BJ (cell line): Measurements from ENCODE around the gene WNT3. TPM values are rescaled to one million over a fixed set of nuclear protein-coding genes. Genes with fewer than 3 reads are reported as not detected.

Source experiments
- CTCF ChIA-PET: fragments of 350-600 bp; formaldehyde crosslinking; extraction: SDS; loops from one replicate; lab custom pipeline; 2021; ENCODE audit warnings: antibody characterized with exemption, inconsistent platforms; lab: Yijun Ruan, JAX
- POLR2A ChIA-PET: fragments of 300-600 bp; sonication (Branson Sonifier 250); formaldehyde crosslinking; extraction: SDS; loops from one replicate; lab custom pipeline; 2021; ENCODE audit warnings: antibody characterized with exemption; lab: Charles Lee
- DNase-seq: peaks from one replicate; pipeline ENCODE4 v3.0.0-alpha.2; 2011; ENCODE audit warnings: low read depth
- H3K27me3 ChIP-seq: 2 replicates; pipeline ENCODE4 v1.6.0; 2011; ENCODE audit warnings: low read length; ENCODE audit not compliant: control insufficient read depth, insufficient read depth
- H3K36me3 ChIP-seq: 2 replicates; pipeline ENCODE4 v1.5.1; 2011; ENCODE audit warnings: low read length; ENCODE audit not compliant: control insufficient read depth, insufficient read depth
- H3K4me3 ChIP-seq: 2 replicates; pipeline ENCODE4 v1.5.1; 2011; ENCODE audit warnings: low read depth, mild to moderate bottlenecking, control low read depth, low read length
- CTCF ChIP-seq: IDR thresholded peaks from 2 replicates; pipeline ENCODE4 v1.5.1; 2011; ENCODE audit warnings: low read depth, mild to moderate bottlenecking, control low read depth, inconsistent platforms, low read length, moderate library complexity; ENCODE audit not compliant: insufficient read depth
- polyA plus RNA-seq: library from polyadenylated mRNA; depleted of rRNA; stranded (reverse); fragments of >200 nt; gene quantifications from 2 replicates; pipeline ENCODE4 v1.2.3, GENCODE V29; 2011

Gene WNT3
- polyA plus RNA-seq, 1 experiment, result 2.8 TPM

- H3K4me3 ChIP-seq, result no peak overlapping the region
- H3K27me3 ChIP-seq, result no peaks in the 10 kb centered on the region
- DNase-seq, result no peak
- POLR2A ChIA-PET, result no interaction called here
- no peaks in the 10 kb centered on the region for H3K36me3 ChIP-seq
- CTCF ChIA-PET, result no interaction called here
- TF ChIP-seq CTCF, result no peak
These were observed 74.1 kb downstream of the WNT3 start for GRCh38 chr17:46744441-46744840.

- no peak for TF ChIP-seq CTCF
- ChIA-PET CTCF (interaction anchor here (0.9 to 1.7 kb wide), 3 partner anchors 21 to 93 kb away, joined by 3 to 5 read pairs (median 3); no protein-coding TSS in a partner anchor), POLR2A (no interaction called here)
- H3K36me3 ChIP-seq, result no peaks in the 10 kb centered on the region
- no peaks in the 10 kb centered on the region for H3K27me3 ChIP-seq
- no peak overlapping the region for H3K4me3 ChIP-seq
- peak; percentile 41 for DNase-seq
These were observed 75.8 kb downstream of the WNT3 start for GRCh38 chr17:46742565-46743270.

DNA sequence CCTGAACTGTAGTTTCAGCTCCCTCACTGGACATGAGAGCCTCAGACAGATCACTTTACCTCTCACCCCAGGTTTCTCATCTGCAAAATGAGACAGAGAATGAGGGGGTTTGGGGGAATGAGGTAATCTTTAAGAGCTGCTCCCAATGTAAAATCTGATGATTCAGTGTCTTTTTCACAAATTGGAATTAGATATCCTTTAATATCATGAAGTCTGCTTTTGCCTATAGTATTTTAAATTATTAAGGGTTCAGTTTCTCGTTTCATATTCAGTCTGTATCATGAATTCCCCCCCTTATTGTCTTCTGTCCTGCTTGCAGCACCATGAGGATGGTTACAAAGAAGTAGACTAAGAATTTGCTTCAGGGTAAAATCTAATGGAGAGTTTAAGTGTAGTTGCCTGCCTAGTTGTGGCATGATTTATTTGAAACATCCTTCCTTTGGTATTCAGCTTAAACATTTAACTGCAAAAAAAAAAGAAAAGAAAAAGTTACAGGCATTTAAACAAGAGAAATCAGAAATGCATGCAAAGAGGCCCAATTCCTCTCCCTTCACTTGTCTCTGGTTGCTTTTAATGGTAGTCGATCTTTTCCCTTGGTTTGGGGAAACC lies 77.3 kb downstream of the WNT3 start:
- Histone ChIP-seq H3K36me3 (no peaks in the 10 kb centered on the region), H3K27me3 (no peaks in the 10 kb centered on the region), H3K4me3 (no peak overlapping the region)
- ChIA-PET CTCF (interaction anchor here (0.6 to 1.1 kb wide), 2 partner anchors 85 to 105 kb away, joined by 3 read pairs; no protein-coding TSS in a partner anchor), POLR2A (no interaction called here)
- TF ChIP-seq CTCF, result no peak
- no peak for DNase-seq

DNA sequence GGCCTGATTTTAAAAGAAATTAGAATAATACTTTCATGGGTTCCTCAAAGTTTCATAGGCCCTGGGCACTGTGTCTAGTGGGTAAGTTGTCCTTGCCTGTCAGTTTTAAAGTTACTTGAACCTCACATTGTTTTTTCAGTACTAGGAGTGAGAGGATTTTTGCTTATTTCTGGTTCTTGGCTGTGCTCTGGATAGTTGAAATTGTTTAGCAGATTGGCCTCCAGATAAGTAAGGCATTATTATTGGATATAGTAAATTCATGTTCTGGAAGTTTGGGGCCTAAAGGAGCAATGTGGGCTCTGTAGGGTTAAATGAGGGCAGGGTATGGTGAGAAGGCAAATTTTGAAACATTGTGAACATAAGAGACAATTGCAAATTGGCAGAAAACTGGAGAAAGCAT lies 78.5 kb downstream of the WNT3 start:
- Histone ChIP-seq H3K27me3 (no peaks in the 10 kb centered on the region), H3K36me3 (no peaks in the 10 kb centered on the region), H3K4me3 (no peak overlapping the region)
- ChIA-PET CTCF (no interaction called here), POLR2A (no interaction called here)
- TF ChIP-seq CTCF, result no peak
- DNase-seq, result no peak

GRCh38 chr17:46738544-46738943 lies 79.9 kb downstream of the WNT3 start:
- CTCF ChIA-PET, result interaction anchor here (1.1 kb wide), 1 partner anchor 85 kb away, joined by 3 read pairs; no protein-coding TSS in a partner anchor
- H3K36me3 ChIP-seq, result no peaks in the 10 kb centered on the region
- no peaks in the 10 kb centered on the region for H3K27me3 ChIP-seq
- H3K4me3 ChIP-seq, result no peak overlapping the region
- TF ChIP-seq CTCF, result no peak
- POLR2A ChIA-PET, result no interaction called here
- DNase-seq, result no peak
